Measurements from ENCODE around the gene PRTFDC1.

The PRTFDC1 gene

DNA sequence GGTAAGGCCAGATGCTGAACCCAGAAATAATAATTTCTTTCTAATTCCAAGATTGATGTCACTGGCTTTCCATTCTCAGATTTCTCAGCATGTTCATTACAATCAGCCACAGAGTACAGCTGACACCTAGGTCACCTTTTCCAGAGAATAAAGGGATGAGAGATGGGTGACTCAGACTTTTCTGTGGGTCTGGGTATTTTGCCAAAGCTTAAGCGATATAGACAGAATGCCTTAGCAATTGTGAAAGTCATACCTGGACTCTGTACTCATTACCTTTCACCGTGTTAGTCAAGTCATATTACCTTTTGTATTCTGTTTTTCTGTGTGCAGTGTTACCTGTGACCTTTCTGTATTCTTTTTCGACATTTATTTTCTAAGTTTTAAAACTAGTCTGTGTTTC, 10.6 kb upstream of the PRTFDC1 start:
- TF ChIP-seq, protein P1, sequence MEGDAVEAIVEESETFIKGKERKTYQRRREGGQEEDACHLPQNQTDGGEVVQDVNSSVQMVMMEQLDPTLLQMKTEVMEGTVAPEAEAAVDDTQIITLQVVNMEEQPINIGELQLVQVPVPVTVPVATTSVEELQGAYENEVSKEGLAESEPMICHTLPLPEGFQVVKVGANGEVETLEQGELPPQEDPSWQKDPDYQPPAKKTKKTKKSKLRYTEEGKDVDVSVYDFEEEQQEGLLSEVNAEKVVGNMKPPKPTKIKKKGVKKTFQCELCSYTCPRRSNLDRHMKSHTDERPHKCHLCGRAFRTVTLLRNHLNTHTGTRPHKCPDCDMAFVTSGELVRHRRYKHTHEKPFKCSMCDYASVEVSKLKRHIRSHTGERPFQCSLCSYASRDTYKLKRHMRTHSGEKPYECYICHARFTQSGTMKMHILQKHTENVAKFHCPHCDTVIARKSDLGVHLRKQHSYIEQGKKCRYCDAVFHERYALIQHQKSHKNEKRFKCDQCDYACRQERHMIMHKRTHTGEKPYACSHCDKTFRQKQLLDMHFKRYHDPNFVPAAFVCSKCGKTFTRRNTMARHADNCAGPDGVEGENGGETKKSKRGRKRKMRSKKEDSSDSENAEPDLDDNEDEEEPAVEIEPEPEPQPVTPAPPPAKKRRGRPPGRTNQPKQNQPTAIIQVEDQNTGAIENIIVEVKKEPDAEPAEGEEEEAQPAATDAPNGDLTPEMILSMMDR (IDR thresholded peaks at IDR 0.05), result no peak

DNA sequence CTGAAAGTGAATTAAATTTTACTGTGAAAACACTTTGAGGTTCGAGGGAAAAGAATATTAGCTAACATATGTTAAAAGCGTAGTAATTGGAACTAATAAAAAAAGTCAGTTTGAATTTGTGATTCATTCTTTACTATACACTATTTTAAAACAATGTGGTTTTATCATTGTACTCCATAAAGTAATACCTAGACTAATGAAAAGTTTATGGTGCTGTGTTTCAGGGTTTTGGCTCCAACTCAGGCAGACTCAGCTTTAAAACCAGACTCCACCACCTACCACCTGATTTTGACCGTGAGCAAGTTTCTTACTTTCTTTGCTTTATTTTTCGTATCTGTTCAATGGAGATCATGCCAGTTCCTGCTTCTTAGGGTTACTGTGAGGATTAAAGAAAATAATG, 9.2 kb upstream of the PRTFDC1 start:
- TF ChIP-seq, protein P1 (IDR thresholded peaks at IDR 0.05), result no peak

DNA sequence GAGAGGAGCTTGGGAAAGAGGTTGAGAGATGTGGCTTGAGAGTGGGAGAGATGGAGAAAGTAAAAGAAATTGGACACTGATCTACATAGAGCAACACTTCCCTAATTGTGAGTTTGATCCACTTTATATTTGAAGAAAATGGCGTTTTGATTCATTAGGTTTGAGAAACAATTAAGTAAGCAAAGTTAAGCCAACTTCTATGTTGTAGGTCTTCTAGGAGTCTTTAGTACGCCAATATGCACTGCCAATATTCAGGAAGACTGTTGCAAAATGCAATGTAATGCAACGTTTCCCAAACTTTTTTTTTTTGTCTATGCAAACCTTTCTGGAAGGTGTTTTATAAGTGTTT, 7.0 kb upstream of the PRTFDC1 start:
- TF ChIP-seq, protein P1 (IDR thresholded peaks at IDR 0.05), result no peak

GRCh38 chr10:24958721-24959381, 6.4 kb upstream of the PRTFDC1 start:
- TF ChIP-seq, protein P1 (IDR thresholded peaks at IDR 0.05), result no peak

DNA sequence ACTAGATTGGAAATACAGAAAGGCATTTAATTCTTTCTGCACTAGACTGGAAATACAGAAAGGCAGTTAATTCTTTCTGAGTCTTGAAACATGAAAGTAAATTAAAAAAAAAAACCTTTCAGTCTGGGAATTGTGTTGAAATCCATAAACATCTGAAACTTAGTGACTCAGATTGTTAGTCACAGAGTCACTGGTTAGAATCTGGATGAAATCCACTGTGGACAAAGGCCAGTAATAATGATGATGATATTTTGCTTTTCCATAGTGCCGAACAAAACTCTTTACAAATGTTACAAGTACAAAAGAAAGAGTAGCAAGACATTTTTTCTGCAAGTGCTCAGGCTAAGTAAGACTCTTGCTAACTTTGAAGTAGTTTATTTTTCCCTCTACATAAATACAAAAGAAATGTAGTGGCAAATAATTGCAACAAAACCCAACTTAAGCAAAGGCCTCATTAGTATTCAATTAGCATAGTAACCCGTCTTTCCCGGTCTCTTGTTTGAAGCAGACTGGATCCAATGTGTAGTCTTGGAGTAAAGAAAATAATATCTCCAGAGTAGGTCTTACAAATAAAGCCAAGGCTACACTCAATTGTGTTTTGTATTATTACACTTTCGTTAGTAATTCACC, 5.8 kb upstream of the PRTFDC1 start:
- TF ChIP-seq, protein P1 (IDR thresholded peaks at IDR 0.05), result no peak

DNA sequence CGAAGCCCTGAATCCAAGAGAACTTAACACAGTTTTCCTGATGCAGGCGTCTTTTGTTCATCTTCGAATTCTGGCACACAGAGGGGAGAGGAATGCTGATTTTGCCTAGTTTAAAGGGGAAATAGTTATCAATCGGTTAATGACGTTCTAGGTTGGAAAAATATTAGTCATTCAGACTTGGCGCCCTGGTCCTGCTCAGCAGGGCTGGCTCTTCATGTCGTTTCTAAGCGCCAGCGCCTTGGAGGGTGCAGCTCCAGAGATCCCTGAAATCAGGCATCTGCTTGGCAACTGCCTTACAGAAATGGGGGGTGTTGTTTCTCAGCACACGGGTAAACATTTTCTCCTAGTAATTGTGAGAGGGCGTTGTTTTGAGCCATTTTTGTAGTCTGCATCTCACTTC, 1.3 kb upstream of the PRTFDC1 start:
- TF ChIP-seq, protein P1 (IDR thresholded peaks at IDR 0.05), result no peak

GRCh38 chr10:24952707-24953645, 570 bp upstream of the PRTFDC1 start:
- TF ChIP-seq, protein P1 (IDR thresholded peaks at IDR 0.05), result no peak

Data from LNCAP (cell line).